IMR-90 (cell line): ENCODE results near the gene PYGO2.

Experiments
- CTCF ChIP-seq: conservative IDR thresholded peaks from 2 replicates; pipeline ENCODE4 v1.5.1; 2012; ENCODE audit warnings: mild to moderate bottlenecking, low read depth, low read length, improper control_type of control experiment
- POLR2A ChIP-seq: IDR thresholded peaks from 2 replicates; pipeline ENCODE4 v1.6.1; 2012; ENCODE audit warnings: mild to moderate bottlenecking, low read depth, low read length
- RAD21 ChIP-seq: IDR thresholded peaks from 2 replicates; pipeline ENCODE4 v1.6.1; 2012; ENCODE audit warnings: low read length, improper control_type of control experiment
- RCOR1 ChIP-seq: IDR thresholded peaks from 2 replicates; pipeline ENCODE4 v1.6.1; 2012; ENCODE audit warnings: mild to moderate bottlenecking, low read length, improper control_type of control experiment; ENCODE audit not compliant: insufficient replicate concordance
- RFX5 ChIP-seq: IDR thresholded peaks from 2 replicates; pipeline ENCODE4 v1.8.0; 2012; ENCODE audit warnings: low read depth, mild to moderate bottlenecking, low read length, moderate library complexity
- SMC3 ChIP-seq: fragments of 150-350 bp; IDR thresholded peaks from 2 replicates; pipeline ENCODE4 v1.6.1; 2016; ENCODE audit warnings: low read depth, mild to moderate bottlenecking, antibody characterized with exemption, low read length, moderate library complexity

- TF ChIP-seq RCOR1 (no peak), RFX5 (no peak), CTCF (no peak), POLR2A (no peak), SMC3 (no peak), RAD21 (no peak)
Measured at GRCh38 chr1:155003227-155003765, 41.7 kb upstream of the PYGO2 start.
